Measurements from ENCODE around the gene LRRC17.

The LRRC17 gene, protein sequence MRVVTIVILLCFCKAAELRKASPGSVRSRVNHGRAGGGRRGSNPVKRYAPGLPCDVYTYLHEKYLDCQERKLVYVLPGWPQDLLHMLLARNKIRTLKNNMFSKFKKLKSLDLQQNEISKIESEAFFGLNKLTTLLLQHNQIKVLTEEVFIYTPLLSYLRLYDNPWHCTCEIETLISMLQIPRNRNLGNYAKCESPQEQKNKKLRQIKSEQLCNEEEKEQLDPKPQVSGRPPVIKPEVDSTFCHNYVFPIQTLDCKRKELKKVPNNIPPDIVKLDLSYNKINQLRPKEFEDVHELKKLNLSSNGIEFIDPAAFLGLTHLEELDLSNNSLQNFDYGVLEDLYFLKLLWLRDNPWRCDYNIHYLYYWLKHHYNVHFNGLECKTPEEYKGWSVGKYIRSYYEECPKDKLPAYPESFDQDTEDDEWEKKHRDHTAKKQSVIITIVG

DNA sequence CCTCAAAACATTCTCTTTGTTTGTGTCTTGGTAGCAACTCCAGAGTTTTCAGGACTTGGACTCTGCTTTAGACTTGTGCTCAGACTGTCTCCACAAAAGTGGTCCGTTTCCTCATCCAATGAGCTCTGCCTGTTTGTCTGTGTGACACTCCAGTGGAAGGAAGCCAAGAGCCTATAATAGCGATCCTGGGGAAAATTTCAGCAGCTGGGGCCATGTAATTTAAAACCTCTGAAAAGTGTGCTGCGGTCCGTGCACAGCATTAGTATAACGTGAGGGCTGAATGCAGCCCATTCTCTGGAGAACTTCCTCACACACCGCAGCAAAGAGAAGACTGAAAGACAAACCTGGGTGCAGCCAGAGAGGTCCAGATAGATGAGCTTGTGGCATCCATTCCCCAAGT lies at the start of gene LRRC17:
Gene LRRC17, plus strand, starts transcription at position 259 of the 400 bp plus-strand sequence. CDS start 20,914 bp downstream, outside the sequence.
- DNase-seq: peak; percentile 76 to 87

DNA sequence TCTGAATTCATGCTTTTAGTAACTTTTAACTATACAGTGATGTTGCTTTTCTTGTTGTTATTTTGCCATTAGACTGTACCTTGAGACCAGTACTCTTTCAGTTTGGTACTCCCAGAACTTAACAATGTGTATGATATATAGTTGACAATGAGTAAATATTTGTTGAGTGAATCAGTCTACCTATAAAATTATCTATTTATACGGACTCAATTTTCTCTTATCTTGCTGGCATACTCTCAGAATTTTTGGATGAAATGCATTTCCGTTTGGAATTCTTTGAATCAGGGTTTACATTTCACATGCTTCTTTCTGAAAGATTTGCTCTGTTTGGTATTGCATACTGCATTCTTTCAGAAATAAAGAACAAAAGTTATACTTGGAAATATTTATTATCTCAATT lies 47.8 kb upstream of the LRRC17 start:
- no peak for DNase-seq

DNA sequence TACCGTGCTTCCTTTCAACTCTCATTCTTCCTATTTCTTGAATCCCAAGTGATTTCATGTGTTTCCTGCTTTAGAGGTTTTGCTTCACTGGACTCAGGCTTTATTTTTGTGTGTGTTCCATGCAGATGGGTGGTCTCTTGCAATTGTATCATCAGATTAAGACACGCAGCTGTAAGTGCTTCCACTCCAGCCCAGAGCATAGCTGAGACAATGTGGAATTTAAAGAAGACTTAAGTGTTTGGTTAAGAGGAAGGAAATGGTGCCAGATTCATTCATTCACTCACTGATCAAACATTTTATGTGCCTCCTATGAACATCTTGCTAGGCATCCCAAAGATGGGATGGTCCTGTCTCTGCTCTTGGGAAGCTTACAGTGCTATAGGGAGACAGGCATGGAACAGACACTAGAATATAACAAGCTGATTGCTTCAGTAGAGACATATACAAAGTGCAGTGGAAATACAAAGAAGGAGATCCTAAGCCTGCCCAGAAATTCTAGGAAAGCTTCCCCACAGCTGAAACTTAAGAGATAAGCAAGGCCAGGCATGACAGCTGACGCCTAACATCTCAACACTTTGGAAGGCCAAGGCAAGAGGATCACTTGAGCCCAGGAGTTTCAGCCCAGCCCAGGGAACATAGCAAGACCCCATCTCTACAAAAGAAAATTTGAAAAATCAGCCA lies 46.1 kb upstream of the LRRC17 start:
- no peak for DNase-seq

DNA sequence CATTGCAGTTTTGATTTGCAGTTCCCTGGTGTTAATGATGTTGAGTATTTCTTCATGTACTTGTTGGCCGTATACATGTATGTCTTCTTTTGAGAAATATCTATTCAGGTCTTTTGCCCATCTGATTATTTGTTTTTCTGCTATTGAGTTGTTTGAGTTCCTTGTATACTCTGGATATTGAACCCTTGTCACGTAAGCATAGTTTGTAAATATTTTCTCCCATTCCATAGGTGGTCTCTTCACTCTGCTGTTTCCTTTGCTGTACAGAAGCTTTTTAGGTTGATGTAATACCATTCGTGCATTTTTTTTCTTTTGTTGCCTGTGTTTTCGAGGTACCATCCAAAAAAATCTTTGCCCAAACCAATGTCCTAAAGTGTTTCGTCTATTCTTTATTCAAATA lies 43.6 kb upstream of the LRRC17 start:
- no peak for DNase-seq

DNA sequence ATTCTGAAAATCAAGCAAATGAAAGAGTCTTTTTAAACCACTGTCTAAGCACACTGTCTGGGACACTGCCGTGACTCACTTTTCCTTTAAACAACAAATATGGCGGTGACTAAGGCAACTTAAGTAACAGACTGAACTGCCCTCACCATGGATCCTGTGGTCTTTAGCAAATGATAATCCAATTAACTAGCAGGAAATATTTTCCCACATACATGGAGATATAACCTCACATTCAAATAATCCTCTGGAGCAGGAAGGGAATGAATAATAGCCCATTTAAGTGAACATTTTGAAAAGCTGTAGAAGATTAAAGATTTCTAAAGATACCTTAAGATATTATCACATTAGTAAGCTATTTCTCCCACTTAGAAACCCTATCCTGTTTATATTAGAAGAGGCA lies 40.3 kb upstream of the LRRC17 start:
- no peak for DNase-seq

DNA sequence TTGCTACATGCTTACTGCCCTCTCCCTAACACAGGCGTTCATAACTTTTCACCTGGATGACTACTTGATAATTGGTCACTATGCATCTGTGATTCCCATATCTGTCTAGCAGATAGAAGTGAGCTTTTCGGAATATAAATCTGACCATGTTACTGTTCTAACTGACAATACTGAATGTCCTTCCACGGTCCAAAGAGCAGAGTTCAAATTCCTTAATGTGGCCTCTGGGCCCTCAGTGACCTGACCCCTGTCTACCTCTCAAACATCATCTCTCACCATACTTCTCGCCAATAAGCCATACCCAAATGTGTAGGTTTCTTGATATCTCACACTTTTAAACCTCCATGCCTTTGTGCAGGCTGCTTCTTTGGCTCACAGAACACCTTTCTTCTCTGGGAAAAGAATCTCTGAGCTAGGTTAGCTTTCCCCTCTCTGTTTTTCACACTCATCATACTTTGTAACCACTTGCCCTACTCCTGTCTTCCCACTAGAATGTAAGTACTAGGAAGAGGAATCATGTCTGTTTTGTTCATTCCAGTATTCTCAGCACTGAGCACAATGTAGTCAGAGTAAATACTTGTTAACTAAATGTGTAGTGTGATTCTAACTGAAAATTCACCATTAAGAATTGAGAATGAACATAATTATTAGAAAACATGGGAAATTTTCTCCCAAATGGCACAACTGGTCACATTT lies 39.2 kb upstream of the LRRC17 start:
- DNase-seq: no peak

DNA sequence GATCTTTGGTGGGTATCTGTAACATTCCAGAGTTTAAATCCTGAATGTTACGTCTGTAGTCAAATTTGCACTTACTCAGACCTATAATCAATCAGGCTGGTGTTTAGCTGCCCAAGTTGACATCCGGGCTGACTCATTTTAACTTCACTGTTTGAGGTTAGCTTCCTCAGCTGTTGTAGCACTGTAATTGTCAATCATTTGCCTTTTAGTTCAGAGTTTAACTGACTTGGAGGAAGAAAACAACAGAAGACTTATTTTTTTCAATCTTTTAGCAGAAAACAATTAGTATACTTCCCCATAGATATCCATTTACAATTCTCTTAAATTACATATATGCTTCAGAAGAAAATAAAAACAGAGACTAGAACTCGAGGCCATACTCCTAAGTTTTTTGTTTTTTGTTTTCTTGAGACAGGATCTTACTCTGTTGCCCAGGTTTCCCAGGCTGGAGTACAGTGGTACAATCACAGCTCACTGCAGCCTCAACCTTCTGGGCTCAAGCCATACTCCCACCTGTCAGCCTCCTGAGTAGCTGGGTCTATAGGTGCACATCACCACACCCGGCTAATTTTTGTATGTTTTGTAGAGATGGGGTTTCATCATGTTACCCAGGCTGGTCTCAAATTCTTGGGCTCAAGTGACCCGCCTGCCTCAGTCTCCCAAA lies 38.5 kb upstream of the LRRC17 start:
- no peak for DNase-seq

DNA sequence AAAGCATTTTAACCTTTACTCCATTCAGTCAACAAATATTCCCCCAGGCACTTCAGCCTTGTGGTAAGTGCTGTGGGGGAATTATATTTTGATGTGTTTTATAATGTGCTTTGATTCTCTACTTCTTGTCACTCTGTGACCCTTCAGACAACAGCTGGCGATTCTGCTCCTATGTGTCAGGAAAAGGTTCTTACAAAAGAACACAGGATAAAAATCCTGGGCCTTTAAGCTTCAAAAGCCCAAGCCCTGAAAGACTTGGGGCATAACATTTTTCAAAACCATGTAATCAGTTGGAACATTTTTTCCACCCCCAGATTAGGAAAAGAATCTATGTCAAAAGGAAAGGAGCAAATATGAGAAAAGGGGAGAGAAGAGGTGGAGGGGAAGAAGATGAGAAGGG lies 37.8 kb upstream of the LRRC17 start:
- no peak for DNase-seq

DNA sequence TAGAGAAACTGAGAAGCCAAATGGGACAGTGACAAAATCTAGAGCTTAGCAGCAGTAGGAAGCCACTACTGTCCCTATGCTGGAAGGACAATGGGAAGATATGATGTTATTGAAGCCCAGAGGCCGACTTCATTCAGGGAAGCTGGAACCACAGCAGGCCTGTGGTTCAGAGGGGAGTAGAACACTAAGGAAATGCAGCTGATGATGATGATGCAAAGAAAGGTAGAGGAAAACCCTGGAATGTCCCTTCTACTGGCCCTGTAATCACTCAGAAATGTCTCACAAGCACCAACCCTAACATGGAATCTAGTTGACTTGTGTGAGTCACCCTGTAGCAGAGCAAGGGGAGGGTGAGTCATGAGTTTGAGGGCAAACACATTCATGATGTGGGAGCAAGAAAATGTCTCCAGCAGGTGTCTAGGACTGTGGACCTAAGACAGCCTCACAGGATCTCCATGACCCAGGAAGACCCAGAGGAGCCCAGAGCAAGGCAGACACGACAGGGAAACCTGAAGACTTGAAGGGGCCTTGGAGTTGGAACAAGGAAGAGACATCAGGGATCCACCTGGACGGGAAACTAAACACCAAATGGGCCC lies 37.0 kb upstream of the LRRC17 start:
- no peak for DNase-seq

DNA sequence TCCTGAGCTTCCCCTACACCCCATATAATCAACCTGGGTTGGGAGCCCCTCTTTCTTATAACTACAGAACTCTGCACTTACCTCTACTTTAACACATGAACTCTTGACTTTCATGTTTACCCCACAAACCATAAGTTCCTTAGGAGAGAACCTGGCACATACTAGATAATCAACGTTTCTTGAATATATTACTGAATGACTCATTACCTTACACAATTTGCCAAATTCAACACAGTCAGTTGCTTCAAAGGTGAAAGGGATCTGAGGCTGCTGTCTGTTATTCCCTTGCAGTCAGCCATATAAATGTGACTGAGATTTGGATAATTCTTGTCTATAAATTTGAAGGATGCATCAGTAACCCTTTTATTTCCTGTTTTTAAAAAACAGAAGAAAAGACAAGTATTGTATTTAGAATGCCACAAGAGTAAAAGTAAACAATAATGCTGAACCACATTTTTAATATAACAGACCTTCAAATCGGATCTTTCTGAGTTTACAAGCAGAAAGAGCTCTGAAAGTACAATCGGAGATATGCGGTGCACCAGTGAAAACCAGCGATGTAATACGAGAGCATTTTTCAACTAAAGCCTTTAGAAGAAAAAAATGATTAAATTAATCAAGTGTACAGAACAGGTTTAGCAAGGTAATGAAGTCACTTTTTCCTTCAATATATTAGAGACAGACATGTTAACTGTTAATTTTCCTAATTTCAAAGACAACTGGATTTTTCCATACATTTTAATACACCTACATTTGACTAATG lies 29.5 kb upstream of the LRRC17 start:
- DNase-seq: no peak

DNA sequence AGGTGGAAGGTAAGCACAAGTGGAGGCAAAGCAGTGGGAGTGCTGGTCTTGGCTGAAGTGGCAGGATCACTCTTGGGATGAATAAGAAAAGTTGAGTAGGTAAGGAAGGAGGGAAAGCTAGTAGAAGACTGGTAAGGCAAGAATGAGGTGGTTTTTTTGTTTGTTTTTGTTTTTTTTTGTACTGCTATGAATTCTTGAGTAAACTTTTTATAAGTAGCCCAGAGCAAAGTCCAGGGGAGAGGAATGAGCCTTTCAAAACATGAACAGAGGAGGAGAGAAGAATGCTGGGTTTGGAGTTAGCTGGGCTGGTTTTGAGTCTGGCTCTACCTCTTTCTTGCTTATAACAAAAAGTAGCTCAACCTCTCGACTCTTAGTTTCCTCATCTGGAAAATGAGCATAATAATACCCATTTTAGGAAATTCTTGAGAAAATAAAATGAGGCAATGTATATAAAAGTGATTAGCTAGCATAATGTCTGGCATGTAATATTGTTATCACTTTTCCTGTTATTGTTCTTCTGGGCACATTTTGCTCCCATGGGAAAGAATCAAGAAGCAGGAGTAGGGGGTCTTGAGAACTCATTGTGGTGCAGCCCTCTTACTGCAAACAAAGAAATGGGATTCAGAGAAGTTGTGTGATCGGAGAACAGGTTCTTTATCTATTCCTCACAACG lies 24.1 kb upstream of the LRRC17 start:
- no peak for DNase-seq

DNA sequence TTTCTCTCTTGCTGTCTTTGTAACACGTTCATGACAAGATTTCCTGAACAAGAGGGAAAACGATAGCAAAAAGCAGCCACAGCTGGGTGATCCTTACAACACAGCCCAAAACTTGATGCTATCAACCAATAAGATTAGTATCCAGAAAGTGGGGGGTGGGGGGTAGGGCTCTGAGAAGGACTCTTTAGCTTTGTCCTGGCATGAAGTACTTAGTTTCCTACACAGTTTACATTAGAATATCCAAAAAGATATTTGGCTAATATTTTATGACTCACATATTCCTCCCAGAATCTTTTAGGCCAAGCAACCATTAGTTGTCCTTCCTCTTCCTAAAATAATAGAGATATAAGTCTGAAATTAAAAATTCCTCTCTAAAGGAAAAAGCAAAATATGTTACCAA lies 22.9 kb upstream of the LRRC17 start:
- no peak for DNase-seq

DNA sequence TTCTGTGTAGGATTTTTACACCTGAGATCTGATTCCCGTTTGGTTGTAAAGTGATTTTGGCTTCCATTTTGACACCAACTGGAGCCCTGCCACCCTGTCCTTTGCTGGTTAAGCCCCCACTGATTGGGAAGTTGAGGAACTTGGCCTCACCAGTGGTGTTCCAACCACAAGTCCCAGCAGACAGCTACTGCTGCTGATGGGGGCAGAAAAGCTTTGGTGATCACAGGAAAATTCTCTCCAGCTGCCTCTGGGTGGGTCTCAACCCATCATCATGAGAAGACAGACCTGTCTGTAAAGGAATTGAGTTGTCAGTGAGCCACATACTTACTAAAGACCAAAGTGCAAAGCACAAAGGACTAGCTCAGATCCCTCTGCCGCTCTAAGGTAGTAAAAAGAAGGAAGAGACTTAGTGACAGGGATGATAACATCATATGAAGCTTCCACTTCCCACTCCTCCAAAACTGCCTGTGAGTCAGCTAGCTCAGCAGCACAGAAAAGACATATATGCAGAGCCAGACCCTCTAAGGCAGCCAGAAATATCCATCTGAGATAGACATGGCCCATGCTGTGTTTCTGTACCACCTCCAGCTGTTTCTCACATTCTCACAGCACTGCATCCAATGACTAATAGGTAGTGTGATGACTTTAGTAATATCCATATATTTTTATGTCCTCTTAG lies 22.4 kb upstream of the LRRC17 start:
- DNase-seq: no peak

DNA sequence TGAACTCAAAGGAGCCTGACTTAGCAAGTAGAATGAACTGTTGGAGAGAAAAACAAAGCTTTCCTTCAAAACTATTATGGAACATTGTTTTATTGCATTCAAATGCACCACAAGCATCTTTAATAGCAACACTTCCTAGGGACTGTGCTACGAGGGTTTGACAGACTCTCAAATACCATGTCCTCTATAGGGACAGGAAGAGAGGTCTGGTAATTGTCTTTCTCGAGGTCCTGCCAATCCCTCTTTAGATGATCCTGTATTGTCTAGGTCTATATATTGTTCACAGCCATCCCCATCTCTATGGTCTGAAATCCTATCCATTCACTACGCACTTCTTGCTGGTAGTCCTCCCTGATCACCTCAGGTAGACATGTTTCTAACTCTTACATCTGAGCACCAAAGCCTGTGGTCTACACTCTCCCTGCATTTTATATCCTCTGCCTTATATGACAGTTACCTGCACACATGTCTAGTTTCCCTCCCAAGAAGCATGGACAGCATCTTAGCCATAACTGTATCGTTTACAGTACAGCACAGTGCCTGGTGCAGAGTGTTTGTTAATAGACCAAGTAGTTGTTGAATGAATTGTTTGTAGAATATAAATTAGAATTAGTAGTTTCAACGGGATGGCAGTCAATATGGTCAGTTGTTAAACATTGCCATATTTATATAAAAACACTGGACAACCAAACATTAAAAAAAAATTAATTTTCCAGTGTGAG lies 21.7 kb upstream of the LRRC17 start:
- DNase-seq: no peak

DNA sequence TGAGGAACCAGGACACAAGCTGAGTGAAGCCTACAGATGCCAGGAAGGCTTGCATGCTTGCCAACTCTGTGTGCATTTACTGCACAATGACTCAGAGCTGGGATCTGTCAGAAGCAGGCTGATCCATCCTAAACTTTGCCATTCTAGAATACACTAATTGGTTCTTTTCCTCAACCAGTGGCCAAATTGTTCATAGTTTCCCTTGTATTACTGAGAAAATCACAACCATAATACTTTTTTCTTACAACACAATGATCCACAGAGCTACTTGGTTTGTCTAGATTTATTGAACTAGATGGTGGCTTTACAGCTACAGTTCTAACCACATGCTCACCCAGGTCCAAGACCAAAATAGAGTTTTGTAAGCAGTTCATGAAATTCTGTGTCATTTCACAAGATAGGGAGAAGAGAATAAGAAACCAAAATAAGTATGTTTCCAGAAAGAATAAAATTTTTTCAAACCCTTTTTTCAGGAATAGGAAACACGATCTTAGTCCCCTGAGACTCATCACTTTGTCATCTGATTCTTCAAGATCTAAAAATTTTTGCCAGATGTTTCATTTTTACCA lies 21.0 kb upstream of the LRRC17 start:
- no peak for DNase-seq

DNA sequence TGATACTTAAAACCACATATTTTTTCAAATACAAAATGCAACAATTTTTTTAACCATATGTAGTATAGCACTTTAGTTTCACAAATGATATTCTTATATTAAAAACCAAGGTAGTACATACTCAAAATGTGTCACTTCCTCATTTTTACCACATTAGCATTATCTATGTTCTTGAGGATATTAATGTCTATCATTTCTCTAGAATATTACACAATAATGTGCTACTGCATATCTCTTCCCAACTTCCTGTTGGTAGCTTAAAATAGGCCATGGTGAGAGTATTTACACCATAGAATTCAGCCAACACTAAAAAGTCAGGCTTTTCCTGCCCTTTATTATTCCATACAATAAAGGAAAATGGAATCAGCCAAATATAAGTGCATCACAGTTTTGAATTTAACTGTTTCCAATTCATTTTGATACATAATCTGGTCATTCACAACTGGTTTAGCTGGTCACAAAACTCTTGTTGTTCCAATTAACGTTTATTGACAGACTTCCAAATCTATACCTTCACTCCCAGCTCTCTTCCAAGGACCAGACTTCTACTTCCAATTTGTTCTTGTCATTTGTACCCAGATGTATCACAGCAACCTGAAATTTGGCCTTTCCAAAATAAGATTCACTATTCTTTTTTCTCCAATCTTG lies 20.0 kb upstream of the LRRC17 start:
- DNase-seq: no peak

DNA sequence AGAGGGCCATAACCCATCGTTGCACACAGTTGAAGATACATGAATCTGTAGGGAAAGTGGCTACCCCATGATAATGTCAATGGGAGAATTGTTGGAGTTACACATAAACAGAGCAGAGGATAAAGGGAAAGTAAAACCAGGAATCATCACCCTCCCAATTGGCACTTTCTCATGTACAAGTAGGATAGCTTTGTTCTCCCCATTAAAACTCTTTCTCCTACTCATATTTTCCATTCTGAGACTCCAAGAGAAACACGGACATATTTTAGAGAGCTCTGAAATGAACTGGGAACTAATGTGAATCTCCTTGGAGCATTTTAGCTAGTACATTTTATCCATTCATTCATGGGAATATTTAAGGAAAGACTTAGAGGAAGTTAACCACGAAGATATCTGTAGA lies 17.2 kb upstream of the LRRC17 start:
- no peak for DNase-seq

DNA sequence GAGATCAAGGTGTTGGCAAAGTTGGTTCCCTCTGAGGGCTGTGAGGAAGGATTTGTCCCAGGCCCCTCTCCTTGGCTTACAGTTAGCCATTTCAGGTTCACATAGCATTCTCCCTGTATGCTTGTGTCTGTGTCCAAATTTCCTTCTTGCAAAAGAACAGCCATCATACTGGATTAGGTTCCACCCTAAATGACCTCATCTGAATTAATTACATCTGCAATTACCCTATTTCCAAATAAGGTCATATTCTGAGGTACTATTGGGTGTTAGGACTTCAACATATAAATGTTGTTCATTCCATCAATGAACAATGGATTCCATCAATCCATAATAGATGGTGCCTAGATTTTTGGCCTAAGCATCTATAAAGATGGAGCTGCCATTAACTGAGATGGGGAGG lies 16.2 kb upstream of the LRRC17 start:
- no peak for DNase-seq

DNA sequence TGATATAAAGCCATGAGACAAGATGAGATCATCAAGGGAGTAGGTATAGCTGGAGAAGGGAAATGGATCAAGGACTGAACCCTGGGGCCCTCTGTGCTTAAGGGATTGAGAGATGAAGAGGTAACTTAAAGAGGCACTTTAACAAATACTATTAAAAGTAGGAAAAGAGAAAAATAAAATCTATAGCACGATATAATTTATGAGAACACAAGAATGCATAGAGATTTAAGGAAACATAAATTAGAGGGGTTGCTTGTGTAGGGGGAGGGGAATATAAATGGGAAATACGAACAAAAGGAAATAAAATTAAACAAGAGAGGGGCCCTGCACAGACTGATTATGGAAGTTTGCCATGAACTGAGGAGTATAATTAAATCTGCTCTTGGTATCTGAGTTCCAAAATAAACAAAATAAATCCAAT lies 15.6 kb upstream of the LRRC17 start:
- peak; percentile 6 to 32 for DNase-seq
